HL-60 (cell line): ENCODE data around the gene RAE1.

Experiments used
- POLR2AphosphoS5 ChIP-seq: IDR thresholded peaks from 2 replicates; pipeline ENCODE4 v1.6.1; 2012; ENCODE audit warnings: low read depth
- TF ChIP-seq, protein P1 (sequence below): IDR thresholded peaks from one replicate; pipeline ENCODE4 v1.5.1; 2011; ENCODE audit warnings: low read length, control low read depth, inconsistent platforms; ENCODE audit not compliant: insufficient read depth
- TF ChIP-seq, protein P2 (sequence below): IDR thresholded peaks from 2 replicates; pipeline ENCODE4 v1.6.1; 2012; ENCODE audit warnings: low read depth; ENCODE audit not compliant: insufficient replicate concordance

DNA sequence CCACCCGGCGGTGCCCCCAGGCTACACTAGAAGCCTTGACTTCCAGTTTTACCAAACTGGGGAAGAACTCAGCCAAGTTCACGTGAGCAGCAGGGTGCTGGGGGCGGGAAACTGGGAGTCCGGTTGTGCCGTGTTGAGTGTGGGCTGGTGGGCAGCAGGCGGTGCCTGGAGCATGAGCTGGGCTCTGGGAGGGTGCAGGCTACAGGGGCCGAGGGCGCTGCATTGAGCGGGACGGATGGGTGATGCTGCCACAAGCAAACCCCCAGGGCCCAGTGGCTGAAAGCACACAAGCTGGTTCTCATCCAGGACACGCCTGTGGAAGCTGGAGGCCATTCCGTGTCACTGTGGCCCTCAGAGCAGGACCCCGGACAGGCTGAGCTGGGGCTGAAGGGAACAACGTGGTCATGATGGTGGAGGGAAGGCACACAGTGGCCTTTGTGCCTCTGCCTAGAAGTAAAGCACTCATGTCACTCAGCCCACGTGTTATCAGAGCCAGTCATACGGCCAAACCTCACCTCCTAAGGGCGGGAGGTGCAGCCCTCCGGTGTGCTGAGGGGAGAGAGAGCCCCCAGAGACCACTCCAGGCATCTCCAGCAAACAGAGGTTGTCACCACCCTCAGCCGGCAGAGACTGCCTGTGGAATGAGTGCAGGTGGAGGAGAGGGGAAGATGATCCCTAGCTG lies 69.7 kb downstream of the RAE1 start:
- TF ChIP-seq, protein P1, sequence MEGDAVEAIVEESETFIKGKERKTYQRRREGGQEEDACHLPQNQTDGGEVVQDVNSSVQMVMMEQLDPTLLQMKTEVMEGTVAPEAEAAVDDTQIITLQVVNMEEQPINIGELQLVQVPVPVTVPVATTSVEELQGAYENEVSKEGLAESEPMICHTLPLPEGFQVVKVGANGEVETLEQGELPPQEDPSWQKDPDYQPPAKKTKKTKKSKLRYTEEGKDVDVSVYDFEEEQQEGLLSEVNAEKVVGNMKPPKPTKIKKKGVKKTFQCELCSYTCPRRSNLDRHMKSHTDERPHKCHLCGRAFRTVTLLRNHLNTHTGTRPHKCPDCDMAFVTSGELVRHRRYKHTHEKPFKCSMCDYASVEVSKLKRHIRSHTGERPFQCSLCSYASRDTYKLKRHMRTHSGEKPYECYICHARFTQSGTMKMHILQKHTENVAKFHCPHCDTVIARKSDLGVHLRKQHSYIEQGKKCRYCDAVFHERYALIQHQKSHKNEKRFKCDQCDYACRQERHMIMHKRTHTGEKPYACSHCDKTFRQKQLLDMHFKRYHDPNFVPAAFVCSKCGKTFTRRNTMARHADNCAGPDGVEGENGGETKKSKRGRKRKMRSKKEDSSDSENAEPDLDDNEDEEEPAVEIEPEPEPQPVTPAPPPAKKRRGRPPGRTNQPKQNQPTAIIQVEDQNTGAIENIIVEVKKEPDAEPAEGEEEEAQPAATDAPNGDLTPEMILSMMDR: no peak
- TF ChIP-seq, protein P2, sequence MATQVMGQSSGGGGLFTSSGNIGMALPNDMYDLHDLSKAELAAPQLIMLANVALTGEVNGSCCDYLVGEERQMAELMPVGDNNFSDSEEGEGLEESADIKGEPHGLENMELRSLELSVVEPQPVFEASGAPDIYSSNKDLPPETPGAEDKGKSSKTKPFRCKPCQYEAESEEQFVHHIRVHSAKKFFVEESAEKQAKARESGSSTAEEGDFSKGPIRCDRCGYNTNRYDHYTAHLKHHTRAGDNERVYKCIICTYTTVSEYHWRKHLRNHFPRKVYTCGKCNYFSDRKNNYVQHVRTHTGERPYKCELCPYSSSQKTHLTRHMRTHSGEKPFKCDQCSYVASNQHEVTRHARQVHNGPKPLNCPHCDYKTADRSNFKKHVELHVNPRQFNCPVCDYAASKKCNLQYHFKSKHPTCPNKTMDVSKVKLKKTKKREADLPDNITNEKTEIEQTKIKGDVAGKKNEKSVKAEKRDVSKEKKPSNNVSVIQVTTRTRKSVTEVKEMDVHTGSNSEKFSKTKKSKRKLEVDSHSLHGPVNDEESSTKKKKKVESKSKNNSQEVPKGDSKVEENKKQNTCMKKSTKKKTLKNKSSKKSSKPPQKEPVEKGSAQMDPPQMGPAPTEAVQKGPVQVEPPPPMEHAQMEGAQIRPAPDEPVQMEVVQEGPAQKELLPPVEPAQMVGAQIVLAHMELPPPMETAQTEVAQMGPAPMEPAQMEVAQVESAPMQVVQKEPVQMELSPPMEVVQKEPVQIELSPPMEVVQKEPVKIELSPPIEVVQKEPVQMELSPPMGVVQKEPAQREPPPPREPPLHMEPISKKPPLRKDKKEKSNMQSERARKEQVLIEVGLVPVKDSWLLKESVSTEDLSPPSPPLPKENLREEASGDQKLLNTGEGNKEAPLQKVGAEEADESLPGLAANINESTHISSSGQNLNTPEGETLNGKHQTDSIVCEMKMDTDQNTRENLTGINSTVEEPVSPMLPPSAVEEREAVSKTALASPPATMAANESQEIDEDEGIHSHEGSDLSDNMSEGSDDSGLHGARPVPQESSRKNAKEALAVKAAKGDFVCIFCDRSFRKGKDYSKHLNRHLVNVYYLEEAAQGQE: no peak
- no peak for TF ChIP-seq POLR2AphosphoS5
